HG03025 (cell line): Measurements from ENCODE around the gene CEP57L1.
"Not testable (repeated sequence)": the region's sequence is repeated elsewhere in the genome, so short reads cannot be mapped to it uniquely, and the experiment has no call there.

ENCODE experiments used
- ATAC-seq: cut with Tn5 transposase; IDR thresholded peaks from one replicate; pipeline ENCODE4 v1.9.1; 2021; ENCODE audit warnings: mild to moderate bottlenecking, moderate library complexity; ENCODE audit not compliant: unreplicated experiment, low FRiP score

Gene CEP57L1

DNA sequence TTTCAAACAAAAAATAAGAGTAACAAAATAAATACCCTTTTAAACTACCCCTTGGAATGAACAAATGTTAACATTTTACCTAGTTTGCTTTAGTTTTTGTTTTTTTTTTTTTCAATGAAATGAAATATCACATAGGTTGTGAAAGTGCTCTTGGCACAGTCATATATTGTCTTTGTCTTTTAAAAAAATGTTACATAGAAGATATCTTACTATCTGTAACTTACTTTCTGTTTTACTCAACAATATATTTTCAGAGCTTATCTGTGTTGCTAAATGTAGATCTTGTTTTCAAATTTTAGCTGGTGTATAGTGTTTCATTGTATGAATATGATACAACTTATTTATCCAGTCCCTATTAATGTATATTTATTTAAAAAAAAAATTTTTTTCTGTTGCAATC is 8.6 kb downstream of the CEP57L1 start:
- ATAC-seq = no peak

- ATAC-seq = no peak
Measured at GRCh38 chr6:109104512-109104911, 9.2 kb downstream of the CEP57L1 start.

- ATAC-seq = no peak
Measured at GRCh38 chr6:109105681-109106080, 10.4 kb downstream of the CEP57L1 start.

DNA sequence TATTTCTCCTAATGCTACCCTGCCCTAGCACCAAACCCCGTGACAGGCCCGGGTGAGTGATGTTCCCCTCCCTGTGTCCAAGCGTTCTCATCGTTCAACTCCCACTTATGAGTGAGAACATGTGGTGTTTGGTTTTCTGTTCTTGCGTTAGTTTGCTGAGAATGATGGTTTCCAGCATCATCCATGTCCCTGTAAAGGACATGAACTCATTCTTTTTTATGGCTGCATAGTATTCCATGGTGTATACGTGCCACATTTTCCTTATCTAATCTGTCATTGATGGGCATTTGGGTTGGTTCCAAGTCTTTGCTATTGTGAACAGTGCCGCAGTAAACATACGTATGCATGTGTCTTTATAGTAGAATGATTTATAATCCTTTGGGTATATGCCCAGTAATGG is 14.4 kb downstream of the CEP57L1 start:
- ATAC-seq = not testable (repeated sequence)

DNA sequence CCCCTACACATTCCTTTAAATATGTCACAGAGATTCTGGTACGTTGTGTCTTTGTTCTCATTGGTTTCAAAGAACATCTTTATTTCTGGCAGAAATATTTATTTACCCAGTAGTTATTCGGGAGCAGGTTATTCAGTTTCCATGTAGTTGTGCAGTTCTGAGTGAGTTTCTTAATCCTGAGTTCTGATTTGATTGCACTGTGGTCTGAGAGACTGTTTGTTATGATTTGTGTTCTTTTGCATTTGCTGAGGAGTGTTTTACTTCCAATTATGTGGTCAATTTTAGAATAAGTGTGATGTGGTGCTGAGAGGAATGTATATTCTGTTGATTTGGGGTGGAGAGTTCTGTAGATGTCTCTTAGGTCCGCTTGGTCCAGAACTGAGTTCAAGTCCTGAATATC is 17.4 kb downstream of the CEP57L1 start:
- not testable (repeated sequence) for ATAC-seq

- ATAC-seq = no peak
Measured at GRCh38 chr6:109117346-109118035, 22.2 kb downstream of the CEP57L1 start.

DNA sequence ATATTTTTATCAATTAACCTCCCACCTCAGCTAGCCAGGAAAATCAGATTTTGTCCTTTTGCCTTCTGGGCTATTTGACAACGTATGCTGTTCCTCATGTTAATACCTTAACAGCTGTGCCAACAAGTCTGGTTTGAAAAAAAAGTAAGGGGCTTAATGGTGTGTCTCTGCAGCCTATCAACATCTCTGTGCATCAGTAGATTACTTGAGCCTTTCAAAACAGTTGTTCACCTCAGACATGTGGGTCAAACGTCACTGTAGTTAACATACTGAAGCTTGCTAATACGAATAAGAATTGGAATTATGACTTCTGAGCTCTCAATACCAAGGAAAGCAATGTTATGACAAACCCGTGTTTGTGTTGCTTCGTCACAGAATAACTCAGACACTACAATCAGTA is 23.0 kb downstream of the CEP57L1 start:
- ATAC-seq = no peak

DNA sequence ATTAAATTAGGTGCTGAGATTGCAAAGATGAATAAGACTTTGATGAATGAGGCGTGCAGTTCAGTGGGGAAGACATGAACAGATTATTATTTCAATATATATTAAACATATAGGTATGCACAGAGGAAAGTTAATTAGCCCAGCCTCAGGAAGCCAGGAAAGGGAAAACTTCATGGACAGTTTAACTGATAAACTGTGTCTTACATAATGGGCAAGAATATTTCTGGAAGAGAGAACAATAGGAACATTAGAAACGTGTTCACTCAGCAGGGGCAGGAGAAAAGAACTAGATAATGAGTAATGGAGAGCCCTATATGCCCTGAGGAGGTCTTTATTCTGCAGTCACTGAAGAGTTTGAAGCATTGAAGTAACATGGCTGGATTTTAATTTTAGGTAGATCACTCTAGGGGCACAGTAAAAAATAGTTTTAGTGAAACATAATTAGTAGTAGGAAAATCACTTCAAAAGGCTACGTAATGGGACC is 23.6 kb downstream of the CEP57L1 start:
- ATAC-seq = no peak

DNA sequence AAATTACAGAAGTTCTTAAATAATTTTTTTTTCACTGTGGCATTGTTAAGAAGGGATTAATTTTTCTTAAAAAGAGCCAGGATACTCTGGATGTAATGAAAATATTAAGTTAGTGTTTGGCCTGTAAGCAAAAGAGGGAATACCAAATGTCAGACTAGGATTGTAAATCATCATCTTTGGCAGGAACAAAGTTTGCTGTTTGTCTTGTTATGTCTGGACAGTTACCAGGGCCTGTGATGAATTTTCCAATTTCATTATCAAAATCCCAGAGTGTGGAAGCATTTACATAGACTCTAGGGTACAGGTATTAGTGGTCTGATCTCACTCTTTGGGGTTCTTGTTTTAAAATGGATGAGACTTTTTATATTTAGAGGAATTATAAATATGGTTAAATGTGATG is 26.1 kb downstream of the CEP57L1 start:
- no peak for ATAC-seq

- no peak for ATAC-seq
Measured at GRCh38 chr6:109124219-109124618, 28.9 kb downstream of the CEP57L1 start.

- no peak for ATAC-seq
Measured at GRCh38 chr6:109125504-109125903, 30.2 kb downstream of the CEP57L1 start.

GRCh38 chr6:109130065-109130464 is 34.8 kb downstream of the CEP57L1 start:
- ATAC-seq = no peak

DNA sequence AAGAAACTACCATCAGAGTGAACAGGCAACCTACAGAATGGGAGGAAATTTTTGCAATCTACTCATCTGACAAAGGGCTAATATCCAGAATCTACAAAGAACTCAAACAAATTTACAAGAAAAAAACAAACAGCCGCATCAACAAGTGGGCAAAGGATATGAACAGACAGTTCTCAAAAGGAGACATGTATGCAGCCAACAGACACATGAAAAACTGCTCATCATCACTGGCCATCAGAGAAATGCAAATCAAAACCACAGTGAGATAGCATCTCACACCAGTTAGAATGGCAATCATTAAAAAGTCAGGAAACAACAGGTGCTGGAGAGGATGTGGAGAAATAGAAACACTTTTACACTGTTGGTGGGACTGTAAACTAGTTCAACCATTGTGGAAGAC is 40.3 kb downstream of the CEP57L1 start:
- not testable (repeated sequence) for ATAC-seq

DNA sequence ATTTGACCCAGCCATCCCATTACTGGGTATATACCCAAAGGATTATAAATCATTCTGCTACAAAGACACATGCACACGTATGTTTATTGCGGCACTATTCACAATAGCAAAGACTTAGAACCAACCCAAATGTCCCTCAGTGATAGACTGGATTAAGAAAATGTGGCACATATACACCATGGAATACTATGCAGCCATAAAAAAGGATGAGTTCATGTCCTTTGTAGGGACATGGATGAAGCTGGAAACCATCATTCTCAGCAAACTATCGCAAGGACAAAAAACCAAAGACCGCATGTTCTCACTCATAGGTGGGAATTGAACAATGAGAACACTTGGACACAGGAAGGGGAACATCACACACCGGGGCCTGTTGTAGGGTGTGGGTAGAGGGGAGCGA is 40.7 kb downstream of the CEP57L1 start:
- ATAC-seq = not testable (repeated sequence)

GRCh38 chr6:109136530-109136929 is 41.2 kb downstream of the CEP57L1 start:
- ATAC-seq = not testable (repeated sequence)

DNA sequence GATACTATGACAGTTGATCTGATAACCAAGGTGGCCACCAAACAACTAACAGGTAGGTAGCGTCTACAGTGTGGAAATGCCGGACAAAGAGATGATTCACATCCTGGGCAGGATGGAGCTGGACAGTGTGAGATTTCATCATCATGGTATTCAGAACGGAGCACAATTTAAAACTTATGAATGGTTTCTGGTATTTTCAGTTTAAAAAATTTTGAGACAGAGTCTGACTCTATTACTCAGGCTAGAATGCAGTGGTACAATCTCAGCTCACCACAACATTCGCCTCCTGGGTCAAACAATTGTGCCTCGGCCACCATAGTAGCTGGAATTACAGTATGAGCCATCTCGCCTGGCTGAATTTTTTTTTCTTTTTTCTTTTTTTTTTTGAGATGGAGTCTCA is 43.8 kb downstream of the CEP57L1 start:
- ATAC-seq = no peak

DNA sequence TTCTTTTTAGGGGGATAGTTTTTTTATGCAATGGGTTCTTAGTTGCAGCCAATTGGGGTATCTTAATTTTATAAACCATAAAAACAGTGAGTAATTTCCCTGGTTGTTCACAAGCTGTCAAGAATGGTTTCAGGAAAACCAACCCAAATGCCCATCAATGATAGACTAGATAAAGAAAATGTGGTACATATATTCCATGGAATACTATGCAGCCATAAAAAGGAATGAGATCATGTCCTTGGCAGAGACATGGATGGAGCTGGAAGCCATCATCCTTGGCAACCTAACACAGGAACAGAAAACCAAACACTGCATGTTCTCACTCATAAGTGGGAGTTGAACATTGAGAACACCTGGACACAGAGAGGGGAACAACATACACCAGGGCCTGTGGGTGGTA is 46.8 kb downstream of the CEP57L1 start:
- ATAC-seq = not testable (repeated sequence)

DNA sequence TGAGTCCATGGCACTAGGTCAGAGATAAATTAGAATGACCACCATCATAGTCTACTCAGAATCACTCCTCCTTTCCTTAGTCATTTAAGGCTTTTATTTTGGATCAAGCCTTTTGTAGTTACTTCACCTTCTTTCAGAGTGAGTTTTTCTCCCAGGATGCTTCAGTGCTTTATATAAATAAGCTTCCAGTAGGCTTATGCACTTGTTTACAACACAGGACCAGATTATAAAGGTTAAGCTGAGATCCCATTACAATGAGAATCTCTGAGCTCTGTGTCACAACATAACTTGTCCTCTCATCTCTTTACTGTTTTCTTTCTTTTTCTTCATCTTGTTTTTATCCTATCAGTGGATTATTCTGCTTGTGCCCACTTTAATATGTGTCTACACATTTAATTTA is 47.9 kb downstream of the CEP57L1 start:
- no peak for ATAC-seq

DNA sequence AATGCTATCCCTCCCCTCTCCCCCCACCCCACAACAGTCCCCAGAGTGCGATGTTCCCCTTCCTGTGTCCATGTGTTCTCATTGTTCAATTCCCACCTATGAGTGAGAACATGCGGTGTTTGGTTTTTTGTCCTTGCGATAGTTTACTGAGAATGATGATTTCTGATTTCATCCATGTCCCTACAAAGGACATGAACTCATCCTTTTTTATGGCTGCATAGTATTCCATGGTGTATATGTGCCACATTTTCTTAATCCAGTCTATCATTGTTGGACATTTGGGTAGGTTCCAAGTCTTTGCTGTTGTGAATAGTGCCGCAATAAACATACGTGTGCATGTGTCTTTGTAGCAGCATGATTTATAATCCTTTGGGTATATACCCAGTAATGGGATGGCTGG is 52.9 kb downstream of the CEP57L1 start:
- ATAC-seq = not testable (repeated sequence)

DNA sequence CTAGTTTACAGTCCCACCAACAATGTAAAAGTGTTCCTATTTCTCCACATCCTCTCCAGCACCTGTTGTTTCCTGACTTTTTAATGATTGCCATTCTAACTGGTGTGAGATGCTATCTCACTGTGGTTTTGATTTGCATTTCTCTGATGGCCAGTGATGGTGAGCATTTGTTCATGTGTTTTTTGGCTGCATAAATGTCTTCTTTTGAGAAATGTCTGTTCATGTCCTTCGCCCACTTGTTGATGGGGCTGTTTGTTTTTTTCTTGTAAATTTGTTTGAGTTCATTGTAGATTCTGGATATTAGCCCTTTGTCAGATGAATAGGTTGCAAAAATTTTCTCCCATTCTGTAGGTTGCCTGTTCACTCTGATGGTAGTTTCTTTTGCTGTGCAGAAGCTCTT is 53.4 kb downstream of the CEP57L1 start:
- ATAC-seq = not testable (repeated sequence)

DNA sequence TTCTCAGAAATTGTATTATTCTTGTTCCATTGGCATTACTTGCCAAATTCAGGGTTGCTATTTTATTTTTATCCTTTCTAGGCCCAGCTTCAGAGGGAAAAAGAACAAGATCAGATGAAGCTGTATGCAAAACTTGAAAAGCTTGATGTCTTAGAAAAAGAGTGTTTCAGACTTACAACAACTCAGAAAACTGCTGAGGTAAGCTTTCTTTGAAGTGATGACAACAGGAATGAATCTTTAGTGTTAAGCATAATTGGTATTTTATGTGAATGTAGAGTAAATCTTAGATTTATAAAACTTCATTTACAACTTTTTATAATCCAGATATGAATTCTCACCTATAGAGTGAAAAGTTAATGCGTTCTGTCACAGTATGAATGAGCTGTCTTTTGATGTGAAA is 58.4 kb downstream of the CEP57L1 start:
- no peak for ATAC-seq

DNA sequence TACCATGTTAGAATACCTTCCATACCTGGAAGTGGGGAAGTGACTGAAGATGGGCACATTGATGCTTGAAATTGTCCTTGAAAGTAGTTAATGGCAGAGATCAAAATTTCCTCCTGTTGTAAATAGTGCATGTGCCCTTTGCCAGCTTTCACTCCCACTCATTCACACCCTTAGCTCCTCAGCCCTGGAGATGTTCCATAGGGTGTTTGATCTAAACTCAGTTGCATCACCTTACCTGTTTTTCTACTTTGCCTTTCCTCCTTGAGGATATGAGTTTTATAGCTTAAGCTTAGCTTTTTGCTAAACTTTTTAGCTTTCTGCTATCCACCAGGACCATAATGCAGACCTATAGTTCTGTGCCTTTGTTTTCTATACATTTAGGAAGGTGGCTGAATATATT is 69.0 kb downstream of the CEP57L1 start:
- no peak for ATAC-seq
